Measurements from ENCODE around the gene MRGPRD.

The MRGPRD gene

GRCh38 chr11:69003866-69004367, 23.1 kb upstream of the MRGPRD start:
- TF ChIP-seq POLR2A (IDR thresholded peaks at IDR 0.05; ENCODE audit: extremely low read depth, insufficient read length) (no peak), MAX (IDR thresholded peaks at IDR 0.05; ENCODE audit: low read depth, low read length) (no peak), MYC (IDR thresholded peaks at IDR 0.05; ENCODE audit: low read depth, low read length) (no peak)
- TF ChIP-seq, protein P1, sequence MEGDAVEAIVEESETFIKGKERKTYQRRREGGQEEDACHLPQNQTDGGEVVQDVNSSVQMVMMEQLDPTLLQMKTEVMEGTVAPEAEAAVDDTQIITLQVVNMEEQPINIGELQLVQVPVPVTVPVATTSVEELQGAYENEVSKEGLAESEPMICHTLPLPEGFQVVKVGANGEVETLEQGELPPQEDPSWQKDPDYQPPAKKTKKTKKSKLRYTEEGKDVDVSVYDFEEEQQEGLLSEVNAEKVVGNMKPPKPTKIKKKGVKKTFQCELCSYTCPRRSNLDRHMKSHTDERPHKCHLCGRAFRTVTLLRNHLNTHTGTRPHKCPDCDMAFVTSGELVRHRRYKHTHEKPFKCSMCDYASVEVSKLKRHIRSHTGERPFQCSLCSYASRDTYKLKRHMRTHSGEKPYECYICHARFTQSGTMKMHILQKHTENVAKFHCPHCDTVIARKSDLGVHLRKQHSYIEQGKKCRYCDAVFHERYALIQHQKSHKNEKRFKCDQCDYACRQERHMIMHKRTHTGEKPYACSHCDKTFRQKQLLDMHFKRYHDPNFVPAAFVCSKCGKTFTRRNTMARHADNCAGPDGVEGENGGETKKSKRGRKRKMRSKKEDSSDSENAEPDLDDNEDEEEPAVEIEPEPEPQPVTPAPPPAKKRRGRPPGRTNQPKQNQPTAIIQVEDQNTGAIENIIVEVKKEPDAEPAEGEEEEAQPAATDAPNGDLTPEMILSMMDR (IDR thresholded peaks at IDR 0.05; ENCODE audit: low read depth, low read length), result no peak
- no peak overlapping the region for H3K4me3 ChIP-seq (ENCODE audit: low read depth, low read length)
- DNase-seq (ENCODE audit: low read depth), result no peak

DNA sequence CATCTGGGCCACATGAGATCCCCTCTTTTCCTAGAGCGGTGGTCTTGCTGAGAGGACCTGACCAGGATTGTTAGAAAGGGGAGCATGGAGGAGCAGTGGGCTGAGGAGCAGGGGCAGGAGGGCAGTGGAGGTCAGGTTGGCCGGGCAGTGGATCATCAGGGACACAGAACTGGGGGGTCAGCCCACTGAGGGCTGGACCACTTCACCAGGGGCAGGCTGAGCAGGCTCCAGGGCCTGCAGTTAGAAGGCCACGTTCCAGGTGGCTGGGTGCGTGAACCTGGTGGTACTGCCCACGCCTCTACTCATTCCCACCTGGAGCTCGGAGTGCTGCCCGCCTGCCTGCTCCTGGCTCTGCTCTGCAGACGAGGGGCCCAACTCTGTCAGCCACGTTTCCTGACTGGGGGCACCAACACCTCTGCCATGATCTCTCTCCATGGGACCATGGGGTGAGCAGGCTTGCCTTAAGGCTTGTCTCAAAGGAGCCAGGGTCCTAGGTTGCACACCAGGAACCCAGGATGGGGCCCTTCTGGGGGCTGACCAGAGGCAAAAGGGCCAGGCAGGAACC, 22.6 kb upstream of the MRGPRD start:
- H3K4me3 ChIP-seq (ENCODE audit: low read depth, low read length), result no peak overlapping the region
- no peak for DNase-seq (ENCODE audit: low read depth)
- no peak for TF ChIP-seq MAX (IDR thresholded peaks at IDR 0.05; ENCODE audit: low read depth, low read length)
- no peak for TF ChIP-seq POLR2A (IDR thresholded peaks at IDR 0.05; ENCODE audit: extremely low read depth, insufficient read length)
- TF ChIP-seq, protein P1 (IDR thresholded peaks at IDR 0.05; ENCODE audit: low read depth, low read length), result no peak
- TF ChIP-seq MYC (IDR thresholded peaks at IDR 0.05; ENCODE audit: low read depth, low read length), result no peak

GRCh38 chr11:69002570-69003231, 21.9 kb upstream of the MRGPRD start:
- H3K4me3 ChIP-seq (ENCODE audit: low read depth, low read length), result no peak overlapping the region
- TF ChIP-seq MYC (IDR thresholded peaks at IDR 0.05; ENCODE audit: low read depth, low read length) (no peak), MAX (IDR thresholded peaks at IDR 0.05; ENCODE audit: low read depth, low read length) (no peak), POLR2A (IDR thresholded peaks at IDR 0.05; ENCODE audit: extremely low read depth, insufficient read length) (no peak)
- TF ChIP-seq, protein P1 (IDR thresholded peaks at IDR 0.05; ENCODE audit: low read depth, low read length), result no peak
- no peak for DNase-seq (ENCODE audit: low read depth)

GRCh38 chr11:69002110-69002569, 21.4 kb upstream of the MRGPRD start:
- no peak overlapping the region for H3K4me3 ChIP-seq (ENCODE audit: low read depth, low read length)
- no peak for DNase-seq (ENCODE audit: low read depth)
- TF ChIP-seq MYC (IDR thresholded peaks at IDR 0.05; ENCODE audit: low read depth, low read length), result no peak
- TF ChIP-seq MAX (IDR thresholded peaks at IDR 0.05; ENCODE audit: low read depth, low read length), result no peak
- TF ChIP-seq, protein P1 (IDR thresholded peaks at IDR 0.05; ENCODE audit: low read depth, low read length), result no peak
- TF ChIP-seq POLR2A (IDR thresholded peaks at IDR 0.05; ENCODE audit: extremely low read depth, insufficient read length), result no peak

DNA sequence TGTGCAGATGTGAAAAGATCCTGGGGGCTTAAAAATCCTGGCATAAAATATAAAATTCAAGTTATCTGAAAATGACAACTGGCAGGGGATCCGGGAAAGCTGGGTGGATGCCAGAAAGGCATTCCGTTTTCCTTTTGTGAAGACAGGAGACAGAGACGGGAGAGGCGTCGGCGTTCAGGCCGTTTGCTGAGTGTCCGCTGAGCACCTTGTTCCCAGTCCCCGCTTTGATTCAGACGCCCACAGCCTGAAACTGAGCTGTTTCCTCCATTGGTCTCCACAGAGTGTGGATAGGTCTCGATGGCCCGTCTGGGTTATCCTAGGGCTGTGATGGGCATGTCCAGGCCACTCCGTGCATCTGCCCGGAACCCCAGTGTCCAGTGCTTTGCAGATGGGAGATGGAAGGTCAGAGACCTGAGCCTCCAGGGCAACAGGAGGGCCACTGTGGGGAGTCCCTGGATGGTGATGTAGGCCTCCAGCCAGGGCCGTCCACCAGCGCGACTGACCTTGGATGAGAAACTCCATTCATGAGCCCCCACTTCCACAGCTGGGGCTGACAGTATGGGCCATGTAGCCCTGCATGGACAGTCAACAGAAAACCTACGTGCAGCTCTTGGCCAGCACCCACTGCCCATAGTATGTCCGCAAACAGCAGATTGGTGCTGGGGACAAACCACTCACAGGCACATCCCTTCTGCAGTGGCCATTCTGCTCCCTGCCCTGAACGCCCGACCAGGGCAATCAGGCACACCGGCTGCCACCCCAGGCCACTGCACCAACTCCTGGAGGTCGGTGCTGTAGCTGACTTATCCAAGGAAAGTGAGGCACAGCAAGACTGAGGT, 20.7 kb upstream of the MRGPRD start:
- H3K4me3 ChIP-seq (ENCODE audit: low read depth, low read length), result no peak overlapping the region
- TF ChIP-seq MYC (IDR thresholded peaks at IDR 0.05; ENCODE audit: low read depth, low read length), result no peak
- no peak for TF ChIP-seq POLR2A (IDR thresholded peaks at IDR 0.05; ENCODE audit: extremely low read depth, insufficient read length)
- no peak for TF ChIP-seq MAX (IDR thresholded peaks at IDR 0.05; ENCODE audit: low read depth, low read length)
- TF ChIP-seq, protein P1 (IDR thresholded peaks at IDR 0.05; ENCODE audit: low read depth, low read length), result no peak
- no peak for DNase-seq (ENCODE audit: low read depth)
